ENCODE measurements around the gene STEAP1B.

Gene STEAP1B

GRCh38 chr7:22397981-22398380 is 102.0 kb downstream of the STEAP1B start:
- no peak for DNase-seq

DNA sequence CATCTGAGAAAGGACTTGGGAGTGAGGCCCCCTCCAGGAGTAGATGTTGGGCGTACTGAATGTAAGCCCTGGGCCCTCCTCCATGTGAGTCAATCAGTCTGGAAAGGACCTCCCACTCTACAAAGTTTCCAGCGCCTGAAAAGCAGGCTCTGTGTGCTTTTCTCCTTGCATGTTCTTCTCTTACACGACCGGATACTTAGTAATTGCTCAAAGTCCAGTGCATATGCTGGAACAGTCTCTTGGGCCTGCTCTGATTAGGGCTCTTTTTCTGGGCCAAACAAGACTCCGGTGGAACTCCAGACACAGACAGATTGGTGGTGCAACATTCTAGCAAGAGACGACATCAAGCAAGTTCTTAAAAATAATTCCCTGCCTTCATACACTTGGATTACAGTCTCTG is 104.8 kb downstream of the STEAP1B start:
- DNase-seq: no peak

DNA sequence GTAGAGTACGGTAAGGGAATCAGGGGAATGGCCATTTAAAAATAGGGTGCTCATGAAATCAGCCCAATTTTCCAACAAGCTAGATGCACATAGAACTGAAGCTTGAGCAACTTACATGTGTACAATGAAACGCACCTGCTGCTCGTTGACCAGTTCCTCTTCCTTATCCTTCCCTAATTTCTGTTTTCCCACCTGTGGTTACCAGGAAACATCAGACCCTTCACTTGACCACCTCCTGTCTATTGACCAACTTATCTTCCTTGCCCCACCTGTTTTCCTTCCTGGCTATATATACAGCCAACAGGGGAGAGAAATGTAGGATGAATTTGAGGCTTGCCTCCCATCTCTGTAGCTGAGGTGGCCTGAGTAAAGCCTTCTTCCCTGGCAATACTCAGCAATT is 105.2 kb downstream of the STEAP1B start:
- no peak for DNase-seq

DNA sequence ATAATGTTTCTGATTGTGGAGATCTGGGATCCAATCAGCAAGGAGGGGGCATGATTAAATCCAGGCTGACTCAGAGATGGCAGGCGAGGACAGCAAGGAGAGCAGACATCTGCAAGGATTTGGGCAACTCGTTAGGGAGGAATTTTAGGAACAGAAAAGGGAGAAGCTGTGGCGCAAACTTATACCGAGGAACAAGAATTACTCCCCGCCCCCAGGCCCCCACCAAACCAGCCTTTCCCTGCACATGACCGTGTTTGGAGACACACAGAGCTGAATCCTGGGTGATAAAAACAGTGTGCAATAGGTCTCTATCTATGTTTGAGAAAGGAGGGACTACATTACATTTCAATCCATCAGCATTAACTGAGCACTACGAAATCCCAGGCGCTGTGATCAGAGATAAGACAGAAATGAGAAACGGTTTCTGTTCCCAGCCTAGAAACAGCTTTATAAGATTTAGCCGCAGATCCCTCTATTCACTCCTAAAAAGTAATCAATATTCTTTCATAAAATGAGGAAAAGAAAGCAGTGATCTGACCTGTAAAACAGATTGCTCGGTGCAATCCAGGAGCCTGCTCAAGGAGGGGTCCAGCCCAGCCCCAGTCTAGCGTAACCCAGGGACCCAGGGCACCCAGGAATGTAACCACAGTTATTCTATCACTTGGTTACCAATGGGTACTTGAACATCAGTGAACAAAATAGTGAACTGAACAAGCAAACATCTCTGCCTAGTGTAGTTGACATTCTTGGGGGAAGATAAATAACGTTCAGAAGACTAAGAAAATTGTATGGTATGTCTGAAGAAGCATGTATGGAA is 105.9 kb downstream of the STEAP1B start:
- DNase-seq: no peak

DNA sequence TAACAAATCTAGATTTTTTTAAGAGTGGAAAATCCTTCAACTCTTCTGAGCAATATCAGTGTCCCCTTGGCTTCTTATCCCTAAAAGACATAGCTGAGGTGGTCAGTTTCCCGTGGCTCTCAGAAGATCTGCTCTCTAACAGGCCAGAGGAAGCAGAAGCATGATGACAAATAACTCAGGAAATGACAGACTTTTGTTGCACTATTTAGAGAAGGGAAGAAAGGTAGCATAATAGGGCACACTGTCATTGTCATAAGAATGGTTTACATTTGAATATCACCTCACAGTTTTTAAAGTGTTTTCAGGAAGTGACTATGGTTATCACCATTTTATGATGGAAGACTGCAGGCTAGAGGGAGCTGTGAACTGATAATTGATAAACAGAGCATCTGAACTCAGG is 109.5 kb downstream of the STEAP1B start:
- no peak for DNase-seq

GRCh38 chr7:22389892-22390291 is 110.1 kb downstream of the STEAP1B start:
- no peak for DNase-seq

GRCh38 chr7:22387583-22387982 is 112.4 kb downstream of the STEAP1B start:
- DNase-seq: no peak

DNA sequence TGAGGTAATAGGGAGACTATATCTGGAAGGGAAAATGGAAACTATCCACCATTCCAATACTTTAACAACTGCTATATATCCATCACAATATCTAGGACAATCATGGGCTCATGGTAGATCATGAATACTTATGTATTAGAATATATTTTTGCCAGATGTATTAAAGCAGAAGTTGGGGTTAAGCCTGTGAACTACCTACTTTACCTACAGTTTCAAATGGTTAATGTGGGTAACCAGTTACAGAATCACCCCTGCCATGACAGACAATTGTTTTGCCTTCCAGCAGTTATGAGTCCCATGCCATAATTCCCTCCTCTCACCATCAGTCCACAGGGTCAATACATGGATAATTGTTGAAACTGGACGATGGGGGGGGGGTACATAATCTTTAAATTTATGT is 113.1 kb downstream of the STEAP1B start:
- no peak for DNase-seq

GRCh38 chr7:22386206-22386858 is 113.7 kb downstream of the STEAP1B start:
- DNase-seq: no peak

DNA sequence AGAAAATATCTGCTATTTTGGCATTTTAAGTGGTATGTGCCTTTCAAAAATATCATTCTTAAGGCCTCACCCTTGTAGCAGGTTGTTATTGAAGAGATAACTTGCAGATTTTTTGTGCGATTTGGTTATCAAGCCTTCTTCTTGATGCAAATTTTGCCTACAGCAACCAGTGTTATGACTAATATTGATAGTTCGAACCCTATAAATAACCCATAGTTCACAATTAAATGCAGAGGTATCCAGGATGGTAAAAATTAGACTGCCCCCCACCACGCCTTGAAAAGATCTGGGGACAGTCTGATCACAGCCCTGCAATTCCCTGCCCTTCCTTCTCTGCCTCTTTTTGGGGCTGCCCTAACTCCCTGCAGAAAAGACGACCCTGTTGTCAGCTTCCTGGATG is 114.7 kb downstream of the STEAP1B start:
- no peak for DNase-seq

- DNase-seq: no peak
Observed at GRCh38 chr7:22380333-22380732, 119.7 kb downstream of the STEAP1B start.

- DNase-seq: no peak
Observed at GRCh38 chr7:22378199-22378980, 121.6 kb downstream of the STEAP1B start.

DNA sequence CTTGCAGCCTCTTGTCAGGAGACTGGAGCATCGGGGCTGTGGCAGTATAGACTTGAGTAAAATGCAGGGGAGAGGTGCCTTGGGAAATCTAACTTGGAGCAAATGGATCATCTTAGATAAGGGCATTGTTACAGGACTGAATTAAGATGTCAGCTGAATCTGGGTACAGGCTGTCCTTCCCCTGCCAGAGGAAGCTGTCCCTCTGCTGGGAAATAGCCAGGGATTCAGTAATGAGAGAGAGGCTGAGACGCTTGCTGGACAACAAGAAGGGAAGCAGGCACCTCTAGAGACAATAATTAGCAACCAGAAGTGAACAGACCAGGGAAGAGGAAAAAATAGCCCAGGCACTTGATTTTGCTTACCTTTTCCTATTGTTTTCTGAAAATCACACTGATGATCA is 122.3 kb downstream of the STEAP1B start:
- DNase-seq: no peak

DNA sequence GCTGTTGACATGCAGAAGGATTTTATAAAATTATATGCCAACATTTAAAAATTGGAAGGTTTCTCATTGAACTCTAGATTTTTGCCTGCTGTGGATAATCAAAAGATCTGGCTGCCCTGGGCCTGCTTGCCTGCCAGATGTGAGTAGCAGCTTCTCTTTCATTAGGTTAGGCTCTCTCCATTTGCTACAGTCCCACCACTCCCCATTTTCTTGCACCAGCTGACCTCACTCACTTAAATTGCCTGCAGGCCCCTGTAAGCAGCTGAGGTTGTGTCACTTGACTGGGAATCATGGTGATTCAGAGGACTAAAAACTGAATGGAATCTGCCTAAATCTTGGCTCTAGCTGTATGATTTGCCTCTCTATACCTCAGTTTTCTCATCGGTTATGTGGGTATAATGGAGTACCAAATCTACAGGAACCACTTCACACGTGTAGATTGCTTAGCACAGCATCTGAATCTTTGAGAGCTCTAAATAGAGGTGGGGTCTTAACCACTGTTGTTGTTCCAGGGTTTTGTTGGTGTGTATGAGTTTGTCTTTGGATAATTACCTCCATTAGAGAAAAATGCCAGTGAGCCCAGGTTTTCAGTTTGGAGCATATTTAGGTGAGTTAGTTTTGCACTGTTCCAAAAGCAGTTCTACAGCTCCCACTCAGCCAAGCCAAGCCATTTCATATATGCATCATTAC is 124.5 kb downstream of the STEAP1B start:
- DNase-seq: no peak

GRCh38 chr7:22373911-22374310 is 126.1 kb downstream of the STEAP1B start:
- DNase-seq: no peak

DNA sequence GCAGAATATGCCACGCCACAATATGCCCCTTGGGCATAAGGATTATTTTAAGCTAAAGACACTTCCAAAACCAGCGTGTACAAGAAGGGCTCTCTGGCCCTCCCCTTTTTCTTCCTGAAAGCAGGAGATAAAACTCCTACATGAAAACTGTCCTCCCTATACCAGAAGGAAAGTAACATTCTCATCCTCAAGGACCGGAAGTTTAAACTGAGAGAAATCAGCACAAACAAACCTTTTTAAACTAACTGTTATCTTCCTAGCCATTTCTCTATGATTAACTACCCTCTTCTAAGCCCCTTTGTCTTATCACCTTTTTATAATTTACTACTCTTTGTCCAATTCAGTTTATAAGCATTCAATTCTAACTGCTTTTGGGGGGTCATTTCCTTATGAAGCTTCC is 126.6 kb downstream of the STEAP1B start:
- no peak for DNase-seq

GRCh38 chr7:22372863-22373262 is 127.1 kb downstream of the STEAP1B start:
- no peak for DNase-seq

GRCh38 chr7:22371878-22372277 is 128.1 kb downstream of the STEAP1B start:
- no peak for DNase-seq
